H1 (cell line): Measurements from ENCODE around the gene CIITA. TPM values are rescaled to one million over a fixed set of nuclear protein-coding genes. Genes with fewer than 3 reads are reported as not detected.

ENCODE experiments used
- CTCF ChIA-PET: fragments of 300-600 bp; sonication (Branson Sonifier 250); formaldehyde crosslinking; loops from one replicate; lab custom pipeline; 2021; ENCODE audit not compliant: partially characterized antibody; lab: Charles Lee
- POLR2A ChIA-PET: fragments of 300-600 bp; sonication (Branson Sonifier 250); formaldehyde crosslinking; loops from one replicate; lab custom pipeline; 2021; ENCODE audit warnings: inconsistent platforms; ENCODE audit not compliant: partially characterized antibody; lab: Charles Lee
- DNase-seq, 2 experiments: peaks; one replicate each; pipeline versions ENCODE4 v3.0.0 to v3.0.0-alpha.2; 2010 to 2022; ENCODE audit warnings: low spot score in 2 of 2, low read depth in 1 of 2, mixed read lengths in 1 of 2
- FAIRE-seq: peaks from 2 replicates; lab custom pipeline; 2011; peaks lifted over from hg19 to GRCh38; lab: Jason Lieb, UNC
- H2AFZ ChIP-seq: 2 replicates; pipeline ENCODE4 v1.8.1; 2012; ENCODE audit warnings: low read length, inconsistent platforms
- H2AK5ac ChIP-seq: 2 replicates; pipeline ENCODE4 v1.6.1; 2013; ENCODE audit warnings: low read depth, low read length
- H2BK120ac ChIP-seq: replicated peaks from 2 replicates; pipeline ENCODE3; 2013; ENCODE audit warnings: low read depth, low read length, inconsistent platforms
- H2BK12ac ChIP-seq: 2 replicates; pipeline ENCODE4 v1.6.1; 2013; ENCODE audit warnings: low read depth, low read length
- H2BK15ac ChIP-seq: 2 replicates; pipeline ENCODE4 v1.6.1; 2013; ENCODE audit warnings: low read length
- H2BK20ac ChIP-seq: 2 replicates; pipeline ENCODE4 v1.6.1; 2013; ENCODE audit warnings: low read length
- H2BK5ac ChIP-seq: 2 replicates; pipeline ENCODE4 v1.6.1; 2013; ENCODE audit warnings: low read depth, low read length
- H3K14ac ChIP-seq: 2 replicates; pipeline ENCODE4 v1.6.1; 2013; ENCODE audit warnings: inconsistent platforms; ENCODE audit not compliant: insufficient read length
- H3K18ac ChIP-seq: 2 replicates; pipeline ENCODE4 v1.6.1; 2013; ENCODE audit warnings: low read length; ENCODE audit errors: extremely low read depth
- H3K23ac ChIP-seq: 2 replicates; pipeline ENCODE4 v1.6.1; 2013; ENCODE audit warnings: inconsistent platforms; ENCODE audit not compliant: insufficient read length
- H3K23me2 ChIP-seq: 2 replicates; pipeline ENCODE4 v1.6.1; 2013; ENCODE audit warnings: low read depth, low read length
- H3K27ac ChIP-seq: 2 replicates; pipeline ENCODE4 v1.6.1; 2011; ENCODE audit warnings: low read depth, low read length, inconsistent platforms
- H3K27me3 ChIP-seq, 4 experiments: replicated peaks in 1 of 4; 1 replicate in 1 of 4; 2 replicates in 3 of 4; pipeline versions ENCODE4 v1.6.1 to v1.8.1; 2011 to 2013; ENCODE audit warnings: low read length in 3 of 4, mild to moderate bottlenecking in 3 of 4, inconsistent platforms in 2 of 4, mixed read lengths in 2 of 4, moderate library complexity in 1 of 4; ENCODE audit not compliant: control insufficient read depth in 3 of 4, insufficient read depth in 3 of 4; ENCODE audit errors: extremely low read depth in 1 of 4
- H3K36me3 ChIP-seq, 4 experiments: 2 replicates each; pipeline versions ENCODE4 v1.6.1 to v1.8.1; 2011 to 2013; ENCODE audit warnings: mild to moderate bottlenecking in 4 of 4, low read length in 3 of 4, moderate library complexity in 2 of 4, control low read depth in 1 of 4, inconsistent platforms in 1 of 4; ENCODE audit not compliant: insufficient read depth in 4 of 4, control insufficient read depth in 2 of 4
- H3K4ac ChIP-seq: replicated peaks from 2 replicates; pipeline ENCODE3; 2013; ENCODE audit warnings: low read length, low read depth, mixed read lengths, inconsistent platforms; ENCODE audit not compliant: insufficient read length
- H3K4me1 ChIP-seq, 4 experiments: replicated peaks in 1 of 4; 1 replicate in 1 of 4; 2 replicates in 3 of 4; pipeline versions ENCODE4 v1.6.1 to v1.8.1; 2011 to 2013; ENCODE audit warnings: low read length in 3 of 4, inconsistent platforms in 2 of 4, mixed read lengths in 1 of 4; ENCODE audit not compliant: insufficient read depth in 4 of 4, control insufficient read depth in 3 of 4
- H3K4me2 ChIP-seq, 2 experiments: 2 replicates each; pipeline versions ENCODE4 v1.6.1 to v1.8.1; 2011 to 2013; ENCODE audit warnings: low read depth in 2 of 2, low read length in 2 of 2, control low read depth in 1 of 2, inconsistent platforms in 1 of 2, mild to moderate bottlenecking in 1 of 2; ENCODE audit not compliant: insufficient read depth in 1 of 2
- H3K4me3 ChIP-seq, 4 experiments: fragments of 200-600, 300-600 bp in 1 of 4; sonication (generic), shearing (Covaris generic), sonication (Bioruptor Twin) in 1 of 4; 2 replicates each; pipeline versions ENCODE4 v1.5.1 to v1.8.1; 2011 to 2016; ENCODE audit warnings: low read length in 4 of 4, low read depth in 3 of 4, control low read depth in 2 of 4, inconsistent platforms in 2 of 4, mild to moderate bottlenecking in 2 of 4, mixed read lengths in 1 of 4, moderate library complexity in 1 of 4; ENCODE audit not compliant: insufficient read depth in 2 of 4; ENCODE audit errors: extremely low read depth in 1 of 4
- H3K56ac ChIP-seq: replicated peaks from 2 replicates; pipeline ENCODE3; 2013; ENCODE audit warnings: low read depth, mild to moderate bottlenecking, mixed read lengths, low read length, inconsistent platforms; ENCODE audit not compliant: insufficient read length
- H3K79me1 ChIP-seq: 2 replicates; pipeline ENCODE4 v1.6.1; 2013; ENCODE audit warnings: low read depth, low read length, control low read depth
- H3K79me2 ChIP-seq, 2 experiments: 2 replicates each; pipeline versions ENCODE4 v1.6.1 to v1.8.1; 2012 to 2013; ENCODE audit warnings: low read length in 2 of 2, mild to moderate bottlenecking in 2 of 2, inconsistent platforms in 1 of 2; ENCODE audit not compliant: insufficient read depth in 2 of 2, control insufficient read depth in 1 of 2
- H3K9ac ChIP-seq, 4 experiments: replicated peaks in 1 of 4; 1 replicate in 1 of 4; 2 replicates in 3 of 4; pipeline versions ENCODE4 v1.6.1 to v1.8.1; 2011 to 2013; ENCODE audit warnings: low read depth in 3 of 4, low read length in 3 of 4, control low read depth in 2 of 4, mild to moderate bottlenecking in 2 of 4, moderate library complexity in 2 of 4, inconsistent platforms in 1 of 4; ENCODE audit errors: extremely low read depth in 1 of 4
- H3K9me3 ChIP-seq, 2 experiments: 2 replicates each; pipeline versions ENCODE4 v1.6.1 to v1.8.1; 2012 to 2013; ENCODE audit warnings: mild to moderate bottlenecking in 2 of 2, moderate library complexity in 2 of 2, control low read depth in 1 of 2, inconsistent platforms in 1 of 2, low read depth in 1 of 2, low read length in 1 of 2, mixed read lengths in 1 of 2; ENCODE audit not compliant: insufficient read depth in 2 of 2
- H4K20me1 ChIP-seq, 2 experiments: replicated peaks in 1 of 2; 2 replicates each; pipeline versions ENCODE3 to v1.8.1; 2011 to 2013; ENCODE audit warnings: inconsistent platforms in 2 of 2, low read length in 2 of 2, mild to moderate bottlenecking in 1 of 2; ENCODE audit not compliant: insufficient read depth in 2 of 2, control insufficient read depth in 1 of 2
- H4K5ac ChIP-seq: 2 replicates; pipeline ENCODE4 v1.6.1; 2013; ENCODE audit warnings: low read length, low read depth, mixed read lengths, inconsistent platforms; ENCODE audit not compliant: insufficient read length
- H4K8ac ChIP-seq: 2 replicates; pipeline ENCODE4 v1.8.0; 2013; ENCODE audit warnings: mild to moderate bottlenecking, moderate library complexity, low read length, inconsistent platforms; ENCODE audit not compliant: insufficient read depth; ENCODE audit errors: extremely low read depth
- H4K91ac ChIP-seq: replicated peaks from 2 replicates; pipeline ENCODE3; 2013; ENCODE audit warnings: low read length, mixed read lengths, inconsistent platforms; ENCODE audit not compliant: insufficient read length
- CEBPB ChIP-seq: IDR thresholded peaks from 2 replicates; pipeline ENCODE4 v1.6.1; 2012; ENCODE audit warnings: low read depth, low read length
- CHD1 ChIP-seq: IDR thresholded peaks from 2 replicates; pipeline ENCODE4 v1.6.1; 2012; ENCODE audit warnings: low read depth, low read length, improper control_type of control experiment
- E2F6 ChIP-seq: IDR thresholded peaks from 2 replicates; pipeline ENCODE4 v1.6.1; 2012; ENCODE audit warnings: inconsistent platforms
- KDM1A ChIP-seq: fragments of 200-600, 300-600 bp; sonication (generic); IDR thresholded peaks from 2 replicates; pipeline ENCODE4 v1.7.1; 2016; ENCODE audit warnings: mild to moderate bottlenecking, low read length, borderline replicate concordance
- MAFK ChIP-seq: IDR thresholded peaks from 2 replicates; pipeline ENCODE4 v1.6.1; 2012; ENCODE audit warnings: low read depth, mild to moderate bottlenecking, improper control_type of control experiment, low read length
- NANOG ChIP-seq: IDR thresholded peaks from 2 replicates; pipeline ENCODE4 v1.6.1; 2011; ENCODE audit warnings: low read length, low read depth, mild to moderate bottlenecking, inconsistent platforms; ENCODE audit not compliant: insufficient read depth, poor library complexity, severe bottlenecking
- POLR2A ChIP-seq, 2 experiments: IDR thresholded peaks; 1 replicate in 1 of 2; 2 replicates in 1 of 2; pipeline ENCODE4 v1.6.1; 2011; ENCODE audit warnings: low read depth in 2 of 2, low read length in 2 of 2, mild to moderate bottlenecking in 2 of 2; ENCODE audit errors: control extremely low read depth in 1 of 2
- SIN3A ChIP-seq, 2 experiments: IDR thresholded peaks in 1 of 2; conservative IDR thresholded peaks in 1 of 2; 2 replicates each; pipeline ENCODE4 v1.6.1; 2011 to 2012; ENCODE audit warnings: low read length in 2 of 2, improper control_type of control experiment in 1 of 2, low read depth in 1 of 2, mild to moderate bottlenecking in 1 of 2
- SIRT6 ChIP-seq: IDR thresholded peaks from one replicate; pipeline ENCODE4 v1.7.1; 2012; ENCODE audit warnings: low read length, inconsistent platforms
- SUZ12 ChIP-seq: fragments of 200-600 bp; sonication (generic); IDR thresholded peaks from 2 replicates; pipeline ENCODE4 v1.6.1; 2012; ENCODE audit warnings: mild to moderate bottlenecking, inconsistent platforms, low read length, moderate library complexity, mixed read lengths
- TAF1 ChIP-seq: IDR thresholded peaks from 2 replicates; pipeline ENCODE4 v1.6.1; 2011; ENCODE audit warnings: mild to moderate bottlenecking, low read depth, low read length
- TCF12 ChIP-seq: IDR thresholded peaks from 2 replicates; pipeline ENCODE4 v1.6.1; 2011; ENCODE audit warnings: low read depth, mild to moderate bottlenecking, low read length
- WGBS, 2 experiments: shearing (Covaris generic) in 1 of 2; methylation state at CpG; one replicate each; pipeline versions ENCODE4 v1.1.6 to v1.1.7; 2013 to 2015; ENCODE audit warnings: low lambda C conversion rate in 2 of 2, mixed read lengths in 2 of 2, inconsistent platforms in 1 of 2, low coverage in 1 of 2, missing lambda C conversion rate in 1 of 2; ENCODE audit not compliant: insufficient replicate concordance in 2 of 2, insufficient coverage in 1 of 2, insufficient read length in 1 of 2; ENCODE audit errors: extremely low coverage in 1 of 2, missing lambda C conversion rate in 1 of 2; 5-methylcytosine and 5-hydroxymethylcytosine counted together
- polyA plus RNA-seq, 7 experiments: library from polyadenylated mRNA; depleted of rRNA in 3 of 7; stranded (reverse) in 5 of 7; unstranded in 2 of 7; fragments of >200 nt in 5 of 7; fragments of 200-250 nt in 2 of 7; gene quantifications; 1 replicate in 5 of 7; 2 replicates in 1 of 7; 4 replicates in 1 of 7; pipeline versions ENCODE4 v1.2.1 to v1.2.3, GENCODE V29; 2011 to 2013; ENCODE audit warnings: missing spikeins in 2 of 7, mixed read lengths in 2 of 7
- total RNA-seq: library from RNA; stranded (reverse); fragmentation: NEBNext Ultra II Directional; extraction: Animal tissue kit (Norgen Biotek cat#: 25700); gene quantifications from 2 replicates; pipeline ENCODE4 v1.2.1, GENCODE V29; 2021

Gene CIITA
- total and polyA plus RNA-seq, 2 of the 8 experiments (the other 6 are each of a cell fraction or from before 2014, with no cell fraction given): 0.07 to 0.17 TPM

- DNase-seq: no peak
- H3K36me3 ChIP-seq: no peaks in the 10 kb centered on the region
- no peak overlapping the region for H3K56ac ChIP-seq
- no peak overlapping the region for H3K27ac ChIP-seq
- no peak overlapping the region for H2AFZ ChIP-seq
- no peak overlapping the region for H3K4ac ChIP-seq
- H4K91ac ChIP-seq: no peak overlapping the region
- no peak overlapping the region for H2BK20ac ChIP-seq
- no peaks in the 10 kb centered on the region for H3K79me1 ChIP-seq
- no peaks in the 10 kb centered on the region for H3K23me2 ChIP-seq
- H2BK120ac ChIP-seq: no peak overlapping the region
- H3K14ac ChIP-seq: no peak overlapping the region
- H2AK5ac ChIP-seq: no peak overlapping the region
- no peak overlapping the region for H2BK15ac ChIP-seq
- H3K79me2 ChIP-seq: no peaks in the 10 kb centered on the region
- H4K5ac ChIP-seq: no peak overlapping the region
- H3K4me2 ChIP-seq: no peak overlapping the region
- H2BK12ac ChIP-seq: no peak overlapping the region
- no peaks in the 10 kb centered on the region for H3K4me1 ChIP-seq
- 80% methylated on average over 3 of the region's 3 CpGs; no CpG with 5 or more reads in 1 of the 2 experiments for WGBS, 2 experiments
- H4K8ac ChIP-seq: no peak overlapping the region
- H3K27me3 ChIP-seq: no peaks in the 10 kb centered on the region; a peak in 1 of 7 replicates
- H3K9me3 ChIP-seq: no peaks in the 10 kb centered on the region
- ChIA-PET CTCF (no interaction called here), POLR2A (no interaction called here)
- H3K23ac ChIP-seq: no peak overlapping the region
- H3K9ac ChIP-seq: no peak overlapping the region
- no peak overlapping the region for H2BK5ac ChIP-seq
- H4K20me1 ChIP-seq: no peaks in the 10 kb centered on the region
- no peak for FAIRE-seq
- no peak overlapping the region for H3K4me3 ChIP-seq
- no peak overlapping the region for H3K18ac ChIP-seq
- TF ChIP-seq CEBPB (no peak), CHD1 (no peak), SUZ12 (no peak), KDM1A (no peak), TCF12 (no peak), E2F6 (no peak), MAFK (no peak), POLR2A (IDR thresholded peaks at IDR 0.05; ENCODE audit: control extremely low read depth in 1 of 2, low read depth in 2 of 2, low read length in 2 of 2) (no peak), SIN3A (conservative IDR thresholded peaks at IDR 0.05 in 1 of 2, IDR thresholded peaks at IDR 0.05 in 1 of 2; ENCODE audit: low read depth in 1 of 2, low read length in 2 of 2) (no peak), TAF1 (no peak), NANOG (no peak), SIRT6 (no peak)
Measured at GRCh38 chr16:10851512-10851911, 25.5 kb upstream of the CIITA start.
